GOT3 (cell line): Measurements from ENCODE around the gene ARHGAP22.

ENCODE experiments used
- DNase-seq: peaks from one replicate; lab custom pipeline; 2025; ENCODE audit warnings: mixed read lengths; lab: John Stamatoyannopoulos, UW

Gene ARHGAP22

GRCh38 chr10:48633381-48634197 lies 28.7 kb upstream of the ARHGAP22 start:
- DNase-seq = no peak

GRCh38 chr10:48632166-48632565 lies 27.3 kb upstream of the ARHGAP22 start:
- DNase-seq = no peak

GRCh38 chr10:48627984-48628609 lies 23.2 kb upstream of the ARHGAP22 start:
- DNase-seq = no peak

GRCh38 chr10:48626986-48627731 lies 22.3 kb upstream of the ARHGAP22 start:
- no peak for DNase-seq

- no peak for DNase-seq
Observed at GRCh38 chr10:48626447-48626846, 21.6 kb upstream of the ARHGAP22 start.

- no peak for DNase-seq
Observed at GRCh38 chr10:48625826-48626134, 20.9 kb upstream of the ARHGAP22 start.

- DNase-seq = no peak
Observed at GRCh38 chr10:48623607-48624132, 18.8 kb upstream of the ARHGAP22 start.

GRCh38 chr10:48623009-48623408 lies 18.1 kb upstream of the ARHGAP22 start:
- DNase-seq = no peak

GRCh38 chr10:48620719-48621118 lies 15.8 kb upstream of the ARHGAP22 start:
- no peak for DNase-seq

- DNase-seq = no peak
Observed at GRCh38 chr10:48616436-48616835, 11.6 kb upstream of the ARHGAP22 start.

GRCh38 chr10:48614481-48615390 lies 9.9 kb upstream of the ARHGAP22 start:
- DNase-seq = no peak

- no peak for DNase-seq
Observed at GRCh38 chr10:48613016-48613415, 8.1 kb upstream of the ARHGAP22 start.

GRCh38 chr10:48612236-48612943 lies 7.5 kb upstream of the ARHGAP22 start:
- DNase-seq = no peak

- DNase-seq = no peak
Observed at GRCh38 chr10:48611133-48611532, 6.3 kb upstream of the ARHGAP22 start.

GRCh38 chr10:48610585-48611093 lies 5.8 kb upstream of the ARHGAP22 start:
- DNase-seq = no peak

- DNase-seq = no peak
Observed at GRCh38 chr10:48609899-48610584, 5.2 kb upstream of the ARHGAP22 start.

GRCh38 chr10:48609441-48609840 lies 4.6 kb upstream of the ARHGAP22 start:
- DNase-seq = no peak

GRCh38 chr10:48608976-48609375 lies 4.1 kb upstream of the ARHGAP22 start:
- DNase-seq = no peak

GRCh38 chr10:48608279-48608681 lies 3.4 kb upstream of the ARHGAP22 start:
- no peak for DNase-seq
